ENCODE results near the gene KLHL18.
"Not testable (repeated sequence)": the region's sequence is repeated elsewhere in the genome, so short reads cannot be mapped to it uniquely, and the experiment has no call there.

The KLHL18 gene

DNA sequence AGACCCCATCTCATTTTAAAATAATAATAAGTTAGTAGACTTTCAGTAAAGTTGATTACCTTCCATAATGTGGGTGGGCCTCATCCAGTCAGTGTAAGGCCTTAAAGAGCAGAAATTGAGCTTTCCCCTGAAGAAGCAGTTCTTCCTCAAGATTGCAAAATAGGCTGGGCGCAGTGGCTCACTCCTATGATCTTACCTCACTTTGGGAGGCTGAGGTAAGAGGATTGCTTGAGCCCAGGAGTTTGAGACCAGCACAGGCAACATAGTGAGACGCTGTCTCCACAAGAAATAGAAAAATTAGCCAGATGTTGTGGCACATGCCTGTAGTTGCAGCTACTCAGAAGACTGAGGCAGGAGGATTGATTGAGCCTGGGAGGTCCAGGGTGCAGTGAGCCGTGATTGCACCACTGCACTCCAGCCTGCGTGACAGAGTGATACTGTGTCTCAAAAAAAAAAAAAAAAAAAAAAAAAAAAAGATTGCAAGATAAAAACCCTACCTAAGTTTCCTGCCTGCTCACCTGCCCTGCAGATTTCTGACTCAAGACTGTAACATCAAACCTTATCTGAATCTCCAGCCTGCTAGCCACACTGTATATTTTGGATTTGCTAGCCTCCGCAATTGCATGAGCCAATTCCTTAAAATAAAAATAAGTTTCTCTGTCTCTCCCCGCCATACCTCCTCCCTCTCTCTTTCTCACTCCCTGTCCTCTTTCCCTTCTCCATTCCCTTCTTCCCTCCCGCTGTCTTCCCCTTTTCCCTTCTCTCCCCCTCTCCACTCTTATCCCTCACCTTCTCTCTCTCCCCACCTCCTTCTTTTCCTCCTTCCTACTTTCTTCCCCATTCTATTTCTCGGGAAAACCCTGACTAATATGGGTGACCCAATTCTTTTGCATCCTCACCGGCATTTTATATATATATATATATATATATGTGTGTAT is 16.9 kb downstream of the KLHL18 start:
- TF ChIP-seq, protein P1, sequence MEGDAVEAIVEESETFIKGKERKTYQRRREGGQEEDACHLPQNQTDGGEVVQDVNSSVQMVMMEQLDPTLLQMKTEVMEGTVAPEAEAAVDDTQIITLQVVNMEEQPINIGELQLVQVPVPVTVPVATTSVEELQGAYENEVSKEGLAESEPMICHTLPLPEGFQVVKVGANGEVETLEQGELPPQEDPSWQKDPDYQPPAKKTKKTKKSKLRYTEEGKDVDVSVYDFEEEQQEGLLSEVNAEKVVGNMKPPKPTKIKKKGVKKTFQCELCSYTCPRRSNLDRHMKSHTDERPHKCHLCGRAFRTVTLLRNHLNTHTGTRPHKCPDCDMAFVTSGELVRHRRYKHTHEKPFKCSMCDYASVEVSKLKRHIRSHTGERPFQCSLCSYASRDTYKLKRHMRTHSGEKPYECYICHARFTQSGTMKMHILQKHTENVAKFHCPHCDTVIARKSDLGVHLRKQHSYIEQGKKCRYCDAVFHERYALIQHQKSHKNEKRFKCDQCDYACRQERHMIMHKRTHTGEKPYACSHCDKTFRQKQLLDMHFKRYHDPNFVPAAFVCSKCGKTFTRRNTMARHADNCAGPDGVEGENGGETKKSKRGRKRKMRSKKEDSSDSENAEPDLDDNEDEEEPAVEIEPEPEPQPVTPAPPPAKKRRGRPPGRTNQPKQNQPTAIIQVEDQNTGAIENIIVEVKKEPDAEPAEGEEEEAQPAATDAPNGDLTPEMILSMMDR (conservative IDR thresholded peaks at IDR 0.05; ENCODE audit: low read depth, low read length): no peak
- no peak for DNase-seq (ENCODE audit: low read depth)
- no peak overlapping the region for H3K4me3 ChIP-seq (ENCODE audit: low read length)

DNA sequence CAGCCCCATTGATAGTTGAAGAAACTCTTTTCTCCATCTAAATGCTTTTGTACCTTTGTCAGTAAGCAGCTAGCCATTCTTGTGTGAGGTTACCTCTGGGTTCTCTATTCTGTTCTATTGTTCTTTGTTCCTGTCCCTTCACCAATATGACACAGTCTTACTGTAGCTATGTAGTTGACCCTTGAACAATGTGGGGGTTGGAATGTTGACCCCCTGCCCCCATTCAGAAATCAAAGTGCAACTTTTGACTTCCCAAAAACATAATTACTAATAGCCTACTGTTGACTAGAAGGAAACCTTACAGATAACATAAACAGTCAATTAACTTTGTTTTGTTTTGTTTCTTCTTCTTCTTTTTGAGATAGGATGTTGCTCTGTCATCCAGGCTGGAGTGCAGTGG is 18.7 kb downstream of the KLHL18 start:
- H3K4me3 ChIP-seq (ENCODE audit: low read length): no peak overlapping the region
- TF ChIP-seq, protein P1 (conservative IDR thresholded peaks at IDR 0.05; ENCODE audit: low read depth, low read length): no peak
- no peak for DNase-seq (ENCODE audit: low read depth)

DNA sequence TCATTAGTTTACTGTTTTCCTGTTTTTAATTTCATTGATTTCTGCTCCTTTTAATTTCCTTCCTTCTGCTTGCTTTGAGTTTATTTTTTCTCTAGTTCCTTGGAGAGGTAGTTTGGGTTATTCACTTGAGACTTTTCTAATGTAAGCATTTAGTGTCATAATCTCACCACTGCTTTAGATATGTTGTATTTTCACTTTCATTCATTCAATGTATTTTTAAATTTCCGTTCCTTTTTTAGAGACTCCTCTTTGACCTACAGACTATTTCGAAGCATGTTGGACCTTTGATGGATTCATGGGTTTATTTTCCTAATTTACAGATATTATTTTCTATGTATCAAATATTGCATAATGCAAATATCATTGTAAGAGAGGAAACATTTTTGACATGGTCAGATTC is 23.3 kb downstream of the KLHL18 start:
- DNase-seq (ENCODE audit: low read depth): no peak
- TF ChIP-seq, protein P1 (conservative IDR thresholded peaks at IDR 0.05; ENCODE audit: low read depth, low read length): no peak
- H3K4me3 ChIP-seq (ENCODE audit: low read length): no peak overlapping the region

DNA sequence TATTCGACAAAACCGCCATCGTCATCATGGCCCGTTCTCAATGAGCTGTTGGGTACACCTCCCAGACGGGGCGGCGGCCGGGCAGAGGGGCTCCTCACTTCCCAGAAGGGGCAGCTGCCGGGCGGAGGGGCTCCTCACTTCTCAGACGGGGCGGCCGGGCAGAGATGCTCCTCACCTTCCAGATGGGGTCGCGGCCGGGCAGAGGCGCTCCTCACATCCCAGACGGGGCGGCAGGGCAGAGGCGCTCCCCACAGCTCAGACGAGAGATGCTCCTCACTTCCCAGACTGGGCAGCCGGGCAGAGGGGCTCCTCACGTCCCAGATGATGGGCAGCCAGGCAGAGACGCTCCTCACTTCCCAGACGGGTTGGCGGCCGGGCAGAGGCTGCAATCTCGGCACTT is 26.5 kb downstream of the KLHL18 start:
- not testable (repeated sequence) for H3K4me3 ChIP-seq (ENCODE audit: low read length); DNase-seq (ENCODE audit: low read depth)

DNA sequence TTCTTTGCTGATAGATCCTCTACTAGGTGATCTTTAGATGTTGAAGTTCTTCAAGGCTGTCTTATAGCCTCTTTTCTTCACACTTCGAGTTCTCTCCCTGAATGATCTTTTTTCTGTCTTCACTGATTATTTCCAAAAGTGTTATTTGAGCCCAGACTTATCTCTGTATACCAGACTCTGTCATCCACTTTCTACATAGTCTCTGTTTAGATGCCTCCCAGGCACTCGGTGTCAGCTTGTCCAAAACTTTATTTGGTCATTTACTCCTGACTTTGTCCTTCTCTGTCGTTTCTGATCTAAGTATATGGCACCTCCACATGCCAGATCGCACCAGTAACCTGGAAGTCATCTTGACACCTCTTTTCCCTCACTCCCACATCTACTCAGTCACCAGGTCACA is 27.6 kb downstream of the KLHL18 start:
- DNase-seq (ENCODE audit: low read depth): no peak
- TF ChIP-seq, protein P1 (conservative IDR thresholded peaks at IDR 0.05; ENCODE audit: low read depth, low read length): no peak
- H3K4me3 ChIP-seq (ENCODE audit: low read length): no peak overlapping the region

DNA sequence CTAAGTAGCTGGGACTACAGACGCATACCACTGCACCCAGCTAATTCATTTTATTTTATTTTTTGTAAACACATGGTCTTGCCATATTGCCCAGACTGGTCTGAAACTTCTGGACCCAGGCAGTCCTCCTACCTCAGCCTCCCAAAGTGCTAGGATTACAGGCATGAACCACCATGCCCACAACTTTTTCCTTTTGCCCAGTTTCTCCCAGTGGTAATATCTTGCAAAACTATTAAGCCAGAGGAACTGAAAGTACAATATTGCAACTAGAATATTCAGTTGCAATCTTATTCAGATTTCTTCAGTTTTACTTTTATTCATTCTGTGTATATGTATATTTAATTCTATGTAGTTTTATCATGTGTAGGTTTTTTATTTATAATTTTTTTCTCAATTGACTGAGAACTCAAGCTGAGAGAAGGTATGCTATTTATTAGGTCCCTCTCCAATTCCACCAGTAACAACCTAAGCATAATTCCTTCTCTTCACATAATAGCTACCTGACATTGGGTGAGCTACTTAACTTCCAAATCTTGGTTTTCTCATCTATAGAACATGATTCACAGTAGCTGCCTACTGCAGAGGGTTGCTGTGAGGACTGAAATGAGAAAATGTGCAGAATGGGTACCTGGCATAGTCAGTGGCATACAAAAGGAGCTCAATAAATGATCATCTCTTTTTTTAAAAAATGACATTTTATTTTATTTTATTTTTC is 30.8 kb downstream of the KLHL18 start:
- DNase-seq (ENCODE audit: low read depth): no peak
- TF ChIP-seq, protein P1 (conservative IDR thresholded peaks at IDR 0.05; ENCODE audit: low read depth, low read length): no peak
- H3K4me3 ChIP-seq (ENCODE audit: low read length): no peak overlapping the region

DNA sequence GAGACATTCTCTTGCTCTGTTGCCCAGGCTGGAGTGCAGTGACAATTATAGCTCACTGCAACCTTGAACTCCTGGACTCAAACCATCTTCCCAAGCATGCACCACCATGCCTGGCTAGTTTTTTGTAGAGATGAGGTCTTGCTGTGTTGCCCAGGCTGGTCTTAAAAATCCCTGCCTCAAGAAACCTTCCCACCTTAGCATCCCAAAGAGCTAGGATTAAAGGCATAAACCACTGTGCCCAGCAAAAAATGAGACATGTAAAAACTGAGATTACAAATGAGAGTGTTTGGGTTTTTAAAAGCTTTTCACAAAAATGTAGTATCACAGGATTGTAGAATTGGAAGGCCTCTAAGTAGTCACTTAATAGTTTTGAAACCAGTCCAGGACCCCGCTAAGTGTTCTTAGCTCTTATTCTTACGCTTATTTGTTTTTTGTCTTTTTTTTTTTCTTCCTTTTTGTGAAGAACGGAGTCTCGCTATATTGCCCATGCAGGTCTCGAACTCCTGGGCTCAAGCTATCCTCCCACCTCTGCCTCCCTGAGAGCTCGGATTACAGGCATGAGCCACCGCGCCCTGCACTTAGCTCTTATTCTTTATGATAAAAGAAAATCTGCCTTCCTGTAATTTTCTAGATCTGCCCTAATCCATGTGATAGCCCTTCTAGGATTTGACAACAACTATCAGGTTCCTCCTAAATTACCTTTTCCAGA is 31.5 kb downstream of the KLHL18 start:
- DNase-seq (ENCODE audit: low read depth): no peak
- TF ChIP-seq, protein P1 (conservative IDR thresholded peaks at IDR 0.05; ENCODE audit: low read depth, low read length): no peak
- no peak overlapping the region for H3K4me3 ChIP-seq (ENCODE audit: low read length)

Measured in retinal pigment epithelial cell (primary cell).